ENCODE data around the gene AGRN. TPM values are rescaled to one million over a fixed set of nuclear protein-coding genes. Genes with fewer than 3 reads are reported as not detected.
A peak's percentile ranks its signal among the peaks of the same experiment; 100 is the strongest.
"Not testable (repeated sequence)": the region's sequence is repeated elsewhere in the genome, so short reads cannot be mapped to it uniquely, and the experiment has no call there.

Gene AGRN
- total RNA-seq, 2 donors from 2014 or later, result 12.1 to 87.6 TPM

DNA sequence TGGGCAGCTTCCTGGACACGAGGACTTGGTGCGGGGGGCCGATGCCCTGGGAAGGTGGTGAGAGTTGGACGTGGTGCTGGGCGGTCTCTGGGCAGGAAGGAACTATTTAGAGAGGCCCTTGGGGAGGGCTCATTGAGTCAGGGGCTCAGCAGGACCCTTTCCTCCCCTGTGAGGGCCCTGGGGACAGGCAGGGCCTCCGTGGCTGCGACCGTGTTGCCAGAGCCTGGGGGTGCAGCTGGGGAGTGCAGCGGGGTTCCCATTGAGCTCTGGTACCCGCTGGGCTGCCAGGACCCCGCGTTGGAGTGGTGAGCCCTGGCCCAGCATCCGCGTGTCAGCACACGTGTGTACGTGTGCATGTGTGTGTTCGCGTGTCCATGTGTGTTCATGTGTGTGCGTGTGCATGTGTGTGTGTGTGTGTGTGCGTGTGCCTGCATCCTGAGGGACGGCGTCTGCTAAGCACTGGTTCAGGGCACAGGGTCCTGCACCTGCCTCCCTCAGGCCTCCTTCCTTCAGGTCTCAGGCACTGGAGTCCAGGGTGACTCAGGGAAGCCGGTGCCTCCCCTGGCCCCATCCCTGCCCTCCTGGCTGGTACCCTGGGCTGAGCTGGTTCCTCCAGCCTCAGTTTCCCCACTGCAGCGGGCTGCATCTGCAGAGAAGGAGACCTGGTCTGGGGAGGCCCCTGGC lies 43.5 kb downstream of the AGRN start:
- peak overlapping the region; percentile 75 for H3K27ac Mint-ChIP-seq
- H3K27me3 Mint-ChIP-seq, result peaks cover 10% of the 10 kb centered on the region
- ATAC-seq (replicated peaks), result no peak
- H3K4me3 Mint-ChIP-seq, result peak overlapping the region; percentile 80
- no peaks in the 10 kb centered on the region for H3K9me3 Mint-ChIP-seq
- H3K36me3 Mint-ChIP-seq (ENCODE audit: low read depth), result peaks cover 60% of the 10 kb centered on the region
- H3K4me1 Mint-ChIP-seq, result no peaks in the 10 kb centered on the region

- peak; percentile 82 for ATAC-seq (replicated peaks)
- peaks cover 5% of the 10 kb centered on the region for H3K27me3 Mint-ChIP-seq
These were observed 44.3 kb downstream of the AGRN start for GRCh38 chr1:1063945-1064831.

DNA sequence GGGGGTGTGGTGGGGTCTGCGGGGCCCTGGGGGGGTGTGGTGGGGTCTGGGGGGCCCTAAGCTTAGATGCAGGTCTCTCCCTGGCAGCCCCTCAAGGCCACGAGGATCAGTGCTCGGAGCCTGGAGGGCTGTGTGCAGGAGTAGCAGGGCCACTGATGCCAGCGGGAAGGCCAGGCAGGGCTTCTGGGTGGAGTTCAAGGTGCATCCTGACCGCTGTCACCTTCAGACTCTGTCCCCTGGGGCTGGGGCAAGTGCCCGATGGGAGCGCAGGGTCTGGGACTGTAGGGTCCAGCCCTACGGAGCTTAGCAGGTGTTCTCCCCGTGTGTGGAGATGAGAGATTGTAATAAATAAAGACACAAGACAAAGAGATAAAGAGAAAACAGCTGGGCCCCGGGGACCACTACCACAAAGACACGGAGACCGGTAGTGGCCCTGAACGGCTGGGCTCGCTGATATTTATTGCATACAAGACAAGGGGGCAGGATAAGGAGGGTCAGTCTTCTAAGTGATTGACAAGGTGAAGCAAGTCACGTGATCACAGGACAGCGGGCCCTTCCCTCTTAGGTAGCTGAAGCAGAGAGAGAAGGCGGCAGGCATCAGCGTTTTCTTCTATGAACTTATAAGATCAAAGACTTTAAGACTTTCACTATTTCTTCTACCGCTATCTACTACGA lies 45.5 kb downstream of the AGRN start:
- Mint-ChIP-seq H3K4me3 (peak overlapping the region; percentile 64), H3K4me1 (no peaks in the 10 kb centered on the region), H3K9me3 (no peaks in the 10 kb centered on the region), H3K27ac (peak overlapping the region; percentile 75), H3K27me3 (peaks cover 1% of the 10 kb centered on the region), H3K36me3 (ENCODE audit: low read depth) (peaks cover 55% of the 10 kb centered on the region)
- no peak for ATAC-seq (replicated peaks)

More at GRCh38 chr1:1063945-1064831, 44.3 kb downstream of the AGRN start:
- peak overlapping the region; percentile 86 for H3K27ac Mint-ChIP-seq
- H3K4me1 Mint-ChIP-seq, result no peaks in the 10 kb centered on the region
- no peaks in the 10 kb centered on the region for H3K9me3 Mint-ChIP-seq
- peak overlapping the region; percentile 80 for H3K4me3 Mint-ChIP-seq
- H3K36me3 Mint-ChIP-seq (ENCODE audit: low read depth), result peaks cover 62% of the 10 kb centered on the region

- H3K4me1 Mint-ChIP-seq; H3K9me3 Mint-ChIP-seq; ATAC-seq (replicated peaks); H3K27me3 Mint-ChIP-seq: not testable (repeated sequence)
- H3K27ac Mint-ChIP-seq, result peak overlapping the region; percentile 75
- H3K4me3 Mint-ChIP-seq, result peak overlapping the region; percentile 64
- H3K36me3 Mint-ChIP-seq (ENCODE audit: low read depth), result peaks cover 50% of the 10 kb centered on the region
These were observed 46.0 kb downstream of the AGRN start for GRCh38 chr1:1065940-1066304.

DNA sequence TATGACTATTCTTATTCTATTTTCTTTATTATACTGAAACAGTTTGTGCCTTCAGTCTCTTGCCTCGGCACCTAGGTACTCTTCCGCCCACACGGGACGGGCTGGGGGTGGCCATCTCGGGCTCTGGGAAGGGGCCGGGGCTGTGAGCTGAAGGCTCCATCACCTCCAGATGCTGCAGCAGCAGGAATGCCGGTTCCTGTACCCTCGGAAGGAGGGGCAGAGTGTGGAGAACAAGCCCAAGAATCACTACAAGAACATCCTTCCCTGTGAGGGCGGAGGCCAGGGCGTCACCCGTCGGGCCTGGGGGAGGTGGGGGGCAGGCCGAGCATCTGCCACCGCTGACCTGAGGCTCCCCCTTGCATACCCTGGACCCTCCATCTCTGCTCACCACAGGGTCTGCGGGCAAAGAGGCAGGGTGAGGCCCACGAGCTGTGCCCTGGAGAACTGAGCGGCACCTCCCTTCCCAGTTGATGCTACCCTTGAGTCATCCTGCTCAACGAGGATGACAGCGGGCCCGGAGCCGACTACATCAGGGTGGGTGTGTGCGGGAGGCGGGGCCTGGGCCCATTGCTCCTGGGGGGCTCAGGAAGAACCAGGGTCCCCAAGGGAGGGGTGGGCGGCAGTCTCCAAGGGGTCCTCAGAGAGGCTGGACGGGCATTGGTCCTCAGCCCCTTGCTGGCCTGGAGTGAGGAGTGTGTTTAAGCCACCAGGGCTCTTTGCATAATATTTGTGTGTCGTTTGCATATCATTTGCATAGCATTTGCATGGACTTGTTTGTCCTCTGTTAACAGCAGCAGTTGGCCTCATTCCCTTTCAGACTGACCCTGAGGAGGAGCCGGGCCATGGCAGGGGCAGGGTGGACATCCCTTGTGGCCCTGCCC lies 46.7 kb downstream of the AGRN start:
- H3K27ac Mint-ChIP-seq, result no peak overlapping the region
- H3K4me3 Mint-ChIP-seq, result peak overlapping the region; percentile 64
- H3K36me3 Mint-ChIP-seq (ENCODE audit: low read depth), result peaks cover 43% of the 10 kb centered on the region
- no peaks in the 10 kb centered on the region for H3K4me1 Mint-ChIP-seq
- ATAC-seq (replicated peaks), result no peak
- no peaks in the 10 kb centered on the region for H3K9me3 Mint-ChIP-seq
- no peaks in the 10 kb centered on the region for H3K27me3 Mint-ChIP-seq

DNA sequence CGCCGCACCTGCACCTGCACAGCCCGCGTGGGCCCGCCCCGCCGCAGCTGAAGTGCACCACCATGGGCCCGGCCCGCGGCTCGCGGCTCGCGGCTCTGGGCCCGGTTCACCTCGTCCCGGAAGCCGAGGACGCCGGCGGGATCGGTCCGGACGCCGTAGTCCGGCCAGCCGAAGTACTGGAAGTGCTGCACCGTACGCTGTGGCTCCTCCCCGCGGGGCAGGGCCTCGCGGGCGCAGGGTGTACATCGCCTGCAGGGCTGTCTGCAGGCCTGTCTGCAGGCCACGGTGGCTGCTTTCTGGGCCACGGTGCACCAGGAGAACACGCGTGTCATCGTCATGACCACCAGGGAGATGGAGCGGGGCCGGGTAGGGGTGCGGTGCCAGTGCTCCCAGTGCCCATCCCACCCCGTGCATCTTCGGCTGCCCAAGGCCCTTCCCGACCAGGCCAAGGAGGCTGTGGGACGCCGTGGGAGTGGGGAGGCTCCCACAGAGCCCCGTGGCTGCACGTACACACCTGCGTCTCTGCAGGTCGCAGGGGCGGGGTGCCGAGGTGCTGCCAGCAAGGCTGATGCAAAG lies 47.5 kb downstream of the AGRN start:
- H3K27ac Mint-ChIP-seq, result no peak overlapping the region
- H3K4me1 Mint-ChIP-seq, result no peaks in the 10 kb centered on the region
- no peak for ATAC-seq (replicated peaks)
- H3K36me3 Mint-ChIP-seq (ENCODE audit: low read depth), result peaks cover 35% of the 10 kb centered on the region
- H3K27me3 Mint-ChIP-seq, result no peaks in the 10 kb centered on the region
- H3K4me3 Mint-ChIP-seq, result peak overlapping the region; percentile 52
- H3K9me3 Mint-ChIP-seq, result no peaks in the 10 kb centered on the region

- Mint-ChIP-seq H3K27ac (peak overlapping the region; percentile 38), H3K9me3 (no peaks in the 10 kb centered on the region), H3K27me3 (no peaks in the 10 kb centered on the region), H3K4me3 (peak overlapping the region; percentile 52), H3K4me1 (no peaks in the 10 kb centered on the region), H3K36me3 (ENCODE audit: low read depth) (peaks cover 29% of the 10 kb centered on the region)
- no peak for ATAC-seq (replicated peaks)
These were observed 48.1 kb downstream of the AGRN start for GRCh38 chr1:1067860-1068516.

DNA sequence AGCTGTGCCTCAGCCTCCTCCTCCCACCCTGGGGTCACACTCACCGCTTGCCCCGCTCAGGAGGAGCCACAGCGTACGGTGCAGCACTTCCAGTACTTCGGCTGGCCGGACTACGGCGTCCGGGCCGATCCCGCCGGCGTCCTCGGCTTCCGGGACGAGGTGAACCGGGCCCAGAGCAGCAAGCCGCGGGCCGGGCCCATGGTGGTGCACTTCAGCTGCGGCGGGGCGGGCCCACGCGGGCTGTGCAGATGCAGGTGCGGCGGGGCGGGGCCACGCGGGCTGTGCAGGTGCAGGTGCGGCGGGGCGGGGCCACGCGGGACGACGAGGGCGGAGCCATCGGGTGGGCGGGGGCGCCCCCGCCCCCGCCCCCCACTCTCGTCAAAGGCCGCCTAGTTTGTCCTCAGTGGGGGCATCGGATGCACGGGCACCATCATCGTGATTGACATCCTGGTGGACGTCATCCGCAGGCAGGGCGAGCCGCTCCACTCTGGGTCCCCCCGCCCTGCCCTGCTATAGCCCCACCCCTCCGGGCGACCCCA lies 48.7 kb downstream of the AGRN start:
- H3K36me3 Mint-ChIP-seq (ENCODE audit: low read depth), result peaks cover 23% of the 10 kb centered on the region
- ATAC-seq (replicated peaks), result peak; percentile 2
- H3K4me3 Mint-ChIP-seq, result peak overlapping the region; percentile 52
- H3K27ac Mint-ChIP-seq, result peak overlapping the region; percentile 38
- H3K9me3 Mint-ChIP-seq, result no peaks in the 10 kb centered on the region
- no peaks in the 10 kb centered on the region for H3K4me1 Mint-ChIP-seq
- H3K27me3 Mint-ChIP-seq, result no peaks in the 10 kb centered on the region

DNA sequence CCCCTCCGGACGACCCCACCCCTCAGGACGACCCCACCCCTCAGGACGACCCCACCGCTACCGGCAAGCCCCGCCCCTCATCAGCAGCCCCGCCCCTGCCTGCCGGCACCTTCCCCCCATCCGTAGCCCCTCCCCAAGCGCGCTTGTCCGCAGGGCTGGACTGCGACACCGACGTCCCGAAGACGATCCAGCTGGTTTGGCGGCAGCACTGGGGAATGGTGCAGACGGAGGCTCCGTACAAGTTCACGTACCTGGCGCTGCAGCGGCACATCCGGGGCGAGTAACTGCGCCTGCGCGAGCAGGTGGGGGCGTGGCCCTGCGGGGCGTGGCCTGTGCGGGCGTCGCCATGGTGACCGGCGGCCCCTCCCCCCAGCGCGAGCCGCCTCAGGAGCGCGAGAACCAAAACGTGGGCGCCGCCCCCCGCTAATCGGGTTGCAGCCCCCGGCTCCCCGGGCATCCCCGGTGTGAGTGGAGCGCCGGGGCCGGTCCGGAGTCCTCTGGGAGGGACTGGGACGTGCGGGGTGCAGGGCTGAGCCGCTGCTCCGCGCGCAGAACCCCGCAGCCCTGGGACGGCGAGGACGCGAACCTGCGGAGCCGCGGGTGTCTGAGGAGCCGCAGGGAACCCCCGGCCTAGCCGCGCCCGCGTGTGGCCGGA lies 49.3 kb downstream of the AGRN start:
- Mint-ChIP-seq H3K27me3 (no peaks in the 10 kb centered on the region), H3K9me3 (no peaks in the 10 kb centered on the region), H3K36me3 (ENCODE audit: low read depth) (peaks cover 17% of the 10 kb centered on the region), H3K27ac (no peak overlapping the region), H3K4me1 (no peaks in the 10 kb centered on the region), H3K4me3 (peak overlapping the region; percentile 52)
- ATAC-seq (replicated peaks), result peak; percentile 47

GRCh38 chr1:1069711-1070676 lies 50.1 kb downstream of the AGRN start:
- Mint-ChIP-seq H3K27ac (peak overlapping the region; percentile 52), H3K27me3 (peaks cover 4% of the 10 kb centered on the region), H3K4me1 (no peaks in the 10 kb centered on the region), H3K36me3 (ENCODE audit: low read depth) (peaks cover 15% of the 10 kb centered on the region), H3K9me3 (no peaks in the 10 kb centered on the region), H3K4me3 (peak overlapping the region; percentile 44)
- peak; percentile 20 for ATAC-seq (replicated peaks)

GRCh38 chr1:1071486-1072298 lies 51.8 kb downstream of the AGRN start:
- H3K4me1 Mint-ChIP-seq, result no peaks in the 10 kb centered on the region
- H3K27me3 Mint-ChIP-seq, result peaks cover 4% of the 10 kb centered on the region
- peaks cover 7% of the 10 kb centered on the region for H3K36me3 Mint-ChIP-seq (ENCODE audit: low read depth)
- H3K4me3 Mint-ChIP-seq, result no peak overlapping the region
- no peaks in the 10 kb centered on the region for H3K9me3 Mint-ChIP-seq
- no peak for ATAC-seq (replicated peaks)
- no peak overlapping the region for H3K27ac Mint-ChIP-seq

All from activated T-helper 17 cell treated with anti-CD3 and anti-CD28 coated beads, Interleukin-2, amount 50 U/mL, for 72 hours (primary cell).